Thyroid gland (tissue), 4 donors: ENCODE measurements around the gene ATG13.

ENCODE experiments used
- POLR2A ChIP-seq, 2 donors: fragments of 450-650 bp; IDR thresholded peaks; one replicate each; pipeline ENCODE4 v1.6.1; 2017; ENCODE audit warnings: antibody characterized with exemption in 2 of 2, mild to moderate bottlenecking in 2 of 2, moderate library complexity in 1 of 2
- TF ChIP-seq, protein P1 (sequence below), 6 experiments: fragments of 200-600 bp in 3 of 6; fragments of 450-650 bp in 3 of 6; sonication (generic) in 3 of 6; IDR thresholded peaks; one replicate each; pipeline ENCODE4 v1.5.1; 2016 to 2019; ENCODE audit warnings: antibody characterized with exemption in 6 of 6, mild to moderate bottlenecking in 2 of 6, inconsistent platforms in 1 of 6, moderate library complexity in 1 of 6

DNA sequence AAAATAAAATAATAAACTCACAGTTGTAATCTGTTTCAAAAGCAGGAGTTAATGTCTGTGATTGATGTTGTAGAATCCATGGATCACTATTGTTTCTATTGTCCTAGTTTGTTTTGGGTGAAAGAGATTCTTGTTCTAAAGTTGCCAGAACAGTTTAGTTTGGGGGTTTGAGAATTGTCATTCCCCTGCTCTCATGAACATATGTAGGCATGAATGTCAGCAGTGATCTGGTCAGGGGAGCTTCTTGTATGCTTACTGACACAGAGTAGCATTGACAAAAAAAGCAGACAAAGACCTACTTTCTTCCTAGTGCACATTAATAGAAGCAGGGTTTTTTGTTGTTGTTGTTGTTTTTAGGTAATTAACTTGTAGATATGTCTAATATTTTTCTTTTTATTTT, 44.5 kb downstream of the ATG13 start:
- TF ChIP-seq, protein P1, sequence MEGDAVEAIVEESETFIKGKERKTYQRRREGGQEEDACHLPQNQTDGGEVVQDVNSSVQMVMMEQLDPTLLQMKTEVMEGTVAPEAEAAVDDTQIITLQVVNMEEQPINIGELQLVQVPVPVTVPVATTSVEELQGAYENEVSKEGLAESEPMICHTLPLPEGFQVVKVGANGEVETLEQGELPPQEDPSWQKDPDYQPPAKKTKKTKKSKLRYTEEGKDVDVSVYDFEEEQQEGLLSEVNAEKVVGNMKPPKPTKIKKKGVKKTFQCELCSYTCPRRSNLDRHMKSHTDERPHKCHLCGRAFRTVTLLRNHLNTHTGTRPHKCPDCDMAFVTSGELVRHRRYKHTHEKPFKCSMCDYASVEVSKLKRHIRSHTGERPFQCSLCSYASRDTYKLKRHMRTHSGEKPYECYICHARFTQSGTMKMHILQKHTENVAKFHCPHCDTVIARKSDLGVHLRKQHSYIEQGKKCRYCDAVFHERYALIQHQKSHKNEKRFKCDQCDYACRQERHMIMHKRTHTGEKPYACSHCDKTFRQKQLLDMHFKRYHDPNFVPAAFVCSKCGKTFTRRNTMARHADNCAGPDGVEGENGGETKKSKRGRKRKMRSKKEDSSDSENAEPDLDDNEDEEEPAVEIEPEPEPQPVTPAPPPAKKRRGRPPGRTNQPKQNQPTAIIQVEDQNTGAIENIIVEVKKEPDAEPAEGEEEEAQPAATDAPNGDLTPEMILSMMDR (IDR thresholded peaks at IDR 0.05): no peak
- no peak for TF ChIP-seq POLR2A (IDR thresholded peaks at IDR 0.05)
